Epidermal melanocyte (primary cell): ENCODE data around the gene EP400.

Experiments used
- DNase-seq: peaks from one replicate; pipeline ENCODE4 v3.0.0; 2011; ENCODE audit warnings: low spot score; ENCODE audit not compliant: insufficient read length

Gene EP400, protein sequence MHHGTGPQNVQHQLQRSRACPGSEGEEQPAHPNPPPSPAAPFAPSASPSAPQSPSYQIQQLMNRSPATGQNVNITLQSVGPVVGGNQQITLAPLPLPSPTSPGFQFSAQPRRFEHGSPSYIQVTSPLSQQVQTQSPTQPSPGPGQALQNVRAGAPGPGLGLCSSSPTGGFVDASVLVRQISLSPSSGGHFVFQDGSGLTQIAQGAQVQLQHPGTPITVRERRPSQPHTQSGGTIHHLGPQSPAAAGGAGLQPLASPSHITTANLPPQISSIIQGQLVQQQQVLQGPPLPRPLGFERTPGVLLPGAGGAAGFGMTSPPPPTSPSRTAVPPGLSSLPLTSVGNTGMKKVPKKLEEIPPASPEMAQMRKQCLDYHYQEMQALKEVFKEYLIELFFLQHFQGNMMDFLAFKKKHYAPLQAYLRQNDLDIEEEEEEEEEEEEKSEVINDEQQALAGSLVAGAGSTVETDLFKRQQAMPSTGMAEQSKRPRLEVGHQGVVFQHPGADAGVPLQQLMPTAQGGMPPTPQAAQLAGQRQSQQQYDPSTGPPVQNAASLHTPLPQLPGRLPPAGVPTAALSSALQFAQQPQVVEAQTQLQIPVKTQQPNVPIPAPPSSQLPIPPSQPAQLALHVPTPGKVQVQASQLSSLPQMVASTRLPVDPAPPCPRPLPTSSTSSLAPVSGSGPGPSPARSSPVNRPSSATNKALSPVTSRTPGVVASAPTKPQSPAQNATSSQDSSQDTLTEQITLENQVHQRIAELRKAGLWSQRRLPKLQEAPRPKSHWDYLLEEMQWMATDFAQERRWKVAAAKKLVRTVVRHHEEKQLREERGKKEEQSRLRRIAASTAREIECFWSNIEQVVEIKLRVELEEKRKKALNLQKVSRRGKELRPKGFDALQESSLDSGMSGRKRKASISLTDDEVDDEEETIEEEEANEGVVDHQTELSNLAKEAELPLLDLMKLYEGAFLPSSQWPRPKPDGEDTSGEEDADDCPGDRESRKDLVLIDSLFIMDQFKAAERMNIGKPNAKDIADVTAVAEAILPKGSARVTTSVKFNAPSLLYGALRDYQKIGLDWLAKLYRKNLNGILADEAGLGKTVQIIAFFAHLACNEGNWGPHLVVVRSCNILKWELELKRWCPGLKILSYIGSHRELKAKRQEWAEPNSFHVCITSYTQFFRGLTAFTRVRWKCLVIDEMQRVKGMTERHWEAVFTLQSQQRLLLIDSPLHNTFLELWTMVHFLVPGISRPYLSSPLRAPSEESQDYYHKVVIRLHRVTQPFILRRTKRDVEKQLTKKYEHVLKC (N-terminal part only)

GRCh38 chr12:131949431-131950181 lies at the start of gene EP400:
TSS of gene EP400 (plus strand) at chr12:131949942. CDS start at chr12:131960620, 10,678 bp downstream.
- peak; percentile 93 for DNase-seq

- DNase-seq: peak; percentile 8
These were observed 49.3 kb upstream of the EP400 start for GRCh38 chr12:131900397-131900796.

- DNase-seq: peak; percentile 15
These were observed 48.1 kb upstream of the EP400 start for GRCh38 chr12:131901431-131902331.

- no peak for DNase-seq
These were observed 47.2 kb upstream of the EP400 start for GRCh38 chr12:131902332-131903241.

DNA sequence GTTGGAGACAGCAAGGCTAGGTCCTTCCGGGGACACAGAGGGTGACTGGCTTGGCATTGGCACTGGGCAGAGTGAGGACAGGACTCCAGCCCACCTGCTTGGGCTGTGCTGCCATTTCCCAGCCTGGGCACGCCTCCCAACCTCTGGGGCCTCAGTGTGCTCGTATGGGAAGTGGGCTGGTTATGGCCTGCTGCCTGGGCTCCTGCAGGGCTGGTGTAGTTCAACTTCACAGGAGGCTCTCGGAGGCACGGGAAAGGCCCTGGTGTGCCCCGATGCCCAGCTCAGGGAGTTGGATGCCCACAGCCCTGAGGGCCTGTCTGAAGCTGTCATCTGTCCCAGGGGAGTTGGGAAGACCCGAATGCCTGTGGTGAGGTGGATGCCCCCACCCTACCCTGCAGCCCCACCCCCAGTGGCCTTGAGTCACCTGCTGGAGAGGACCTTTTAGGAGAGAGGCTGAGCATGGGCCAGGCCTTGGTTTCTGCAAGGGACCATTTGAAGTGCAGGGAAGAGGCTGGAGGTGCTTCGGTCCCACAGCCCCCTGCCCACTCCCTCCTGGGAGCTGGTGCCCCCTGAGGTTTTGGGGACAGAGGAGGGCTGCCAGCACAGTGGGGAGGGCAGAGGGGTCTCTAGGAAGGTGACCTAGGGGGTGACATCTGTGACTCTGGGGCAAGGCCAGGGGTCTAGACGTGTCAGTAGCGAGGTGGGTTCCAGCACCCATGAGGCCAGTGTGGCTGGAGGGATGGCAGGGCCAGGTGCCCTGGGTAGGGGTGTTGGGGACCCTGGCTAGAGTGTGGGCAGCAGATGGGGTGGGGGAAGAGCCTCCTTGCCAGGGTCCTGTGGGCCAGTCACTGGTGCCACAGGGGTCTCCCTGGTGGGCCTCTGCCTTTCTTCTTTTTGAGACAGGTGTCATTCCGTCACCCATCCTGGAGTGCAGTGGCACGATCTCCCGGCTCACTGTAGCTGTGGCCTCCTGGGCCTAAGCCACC lies 46.2 kb upstream of the EP400 start:
- DNase-seq: no peak

DNA sequence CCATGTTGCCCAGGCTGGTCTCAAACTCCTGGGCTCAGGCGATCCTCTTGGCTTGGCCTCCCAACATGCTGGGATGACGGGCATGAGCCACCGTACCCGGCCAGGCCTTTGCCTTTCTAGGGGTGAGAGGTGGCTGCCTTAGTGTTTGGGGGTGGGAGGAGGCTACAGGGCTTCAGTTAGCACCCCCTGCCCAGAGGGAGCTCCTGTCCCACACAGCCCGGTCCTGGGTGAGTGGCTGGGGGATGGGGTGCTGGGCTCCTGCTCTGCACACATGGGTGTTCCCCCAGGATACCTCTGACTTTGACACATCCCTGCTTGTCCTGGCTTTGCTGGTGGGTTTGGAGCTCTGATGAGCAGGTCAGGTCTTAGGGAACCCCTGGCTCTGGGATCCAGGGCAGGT lies 45.4 kb upstream of the EP400 start:
- no peak for DNase-seq

DNA sequence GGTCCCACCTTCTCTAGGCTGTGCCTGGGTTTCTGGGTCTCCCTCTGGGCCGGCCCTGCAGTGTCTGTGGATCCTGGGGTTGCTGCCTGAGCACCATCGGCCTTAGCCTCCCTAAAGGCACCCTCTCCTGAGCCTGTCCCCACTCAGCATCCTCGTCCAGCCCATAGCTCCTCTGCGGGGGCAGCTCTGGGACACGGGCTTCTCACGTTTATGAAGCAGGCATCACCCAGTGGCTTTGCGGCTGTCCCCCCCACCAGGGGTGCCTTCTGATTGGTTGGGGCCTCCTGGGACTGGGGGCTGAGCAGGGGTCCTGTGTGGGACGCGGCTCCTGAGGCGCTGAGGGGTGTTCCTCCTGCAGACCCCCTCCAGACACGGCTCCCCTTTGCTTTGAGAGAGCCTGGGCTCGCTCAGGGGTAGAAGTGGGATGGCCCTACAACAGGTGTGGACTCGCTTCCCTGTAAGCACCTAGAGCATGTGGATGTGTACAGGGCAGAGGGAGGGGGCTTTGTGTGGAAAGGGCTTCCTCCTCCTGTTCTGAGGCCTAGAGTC lies 44.6 kb upstream of the EP400 start:
- no peak for DNase-seq

- no peak for DNase-seq
These were observed 44.1 kb upstream of the EP400 start for GRCh38 chr12:131905630-131906091.

DNA sequence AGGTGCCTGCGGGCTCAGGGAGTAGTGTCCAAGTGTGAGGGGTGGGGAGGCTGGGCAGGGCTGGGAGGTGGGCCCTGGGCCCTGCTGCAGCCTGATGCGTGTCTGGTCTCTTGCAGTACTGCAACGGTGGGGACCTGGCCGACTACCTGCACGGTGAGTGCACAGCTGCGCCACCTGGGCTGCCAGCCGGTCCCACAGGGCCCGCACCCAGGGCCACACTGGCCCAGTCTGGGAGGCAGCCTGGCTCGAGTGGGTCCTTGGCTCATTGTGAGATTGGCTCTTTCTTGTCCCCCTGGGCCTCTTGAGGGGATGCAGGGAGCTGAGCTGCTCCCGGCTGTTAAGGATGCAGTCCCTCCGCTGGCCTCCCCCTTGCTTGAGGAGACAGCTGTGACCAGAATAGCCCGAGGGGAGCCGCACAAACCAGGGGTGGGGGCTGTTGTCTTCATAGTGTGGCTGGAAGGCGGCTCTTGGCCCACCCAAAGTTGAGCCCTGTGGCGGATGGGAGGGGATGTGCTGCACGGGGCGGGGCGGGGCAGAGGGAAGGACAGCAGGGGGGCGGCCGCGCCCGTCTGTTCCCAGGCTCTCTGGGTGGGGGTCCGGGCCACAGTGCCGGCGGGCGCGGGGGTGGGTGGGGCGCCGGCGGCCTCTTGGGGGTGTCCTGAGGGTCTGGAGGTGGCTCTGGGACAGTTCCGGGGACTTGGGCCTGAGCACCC lies 42.2 kb upstream of the EP400 start:
- DNase-seq: no peak

DNA sequence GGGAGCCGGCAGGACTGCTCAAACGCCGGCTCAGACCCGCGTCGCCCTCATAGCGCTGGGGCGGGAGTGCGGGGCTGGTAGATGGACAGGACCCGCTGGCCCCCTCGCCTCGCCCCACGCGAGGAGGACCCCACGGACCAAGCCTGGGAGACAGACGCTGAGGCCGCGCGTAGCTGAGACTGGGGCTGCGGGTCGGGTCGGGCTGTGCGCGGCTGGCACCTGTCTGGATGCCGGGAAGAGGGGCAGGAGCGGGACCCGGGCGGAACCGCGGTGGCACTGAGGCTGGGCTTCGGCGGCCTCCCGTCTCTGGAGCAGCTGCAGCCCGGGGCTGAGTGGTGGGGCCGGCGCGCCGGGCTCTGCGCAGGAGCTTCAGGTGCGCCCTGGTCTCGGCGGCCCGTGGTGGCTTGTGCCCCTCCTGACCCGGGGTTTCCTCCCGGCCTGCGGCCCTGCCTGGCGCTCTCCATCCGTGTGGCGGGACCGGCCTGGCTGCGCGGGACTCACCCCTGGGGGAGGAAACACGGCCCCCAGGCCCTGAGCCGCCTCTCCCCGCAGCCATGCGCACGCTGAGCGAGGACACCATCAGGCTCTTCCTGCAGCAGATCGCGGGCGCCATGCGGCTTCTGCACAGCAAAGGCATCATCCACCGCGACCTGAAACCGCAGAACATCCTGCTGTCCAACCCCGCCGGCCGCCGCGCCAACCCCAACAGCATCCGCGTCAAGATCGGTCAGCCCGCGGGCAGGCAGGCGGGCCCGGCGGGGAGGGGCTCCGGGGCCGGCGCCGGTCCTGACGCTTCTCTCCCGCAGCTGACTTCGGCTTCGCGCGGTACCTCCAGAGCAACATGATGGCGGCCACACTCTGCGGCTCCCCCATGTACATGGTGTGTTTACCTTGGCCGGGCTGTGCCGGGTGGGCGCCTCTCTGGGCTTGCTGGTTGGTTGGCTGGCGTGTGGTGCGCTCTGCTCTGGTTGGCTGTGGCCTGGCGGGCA lies 41.4 kb upstream of the EP400 start:
- DNase-seq: no peak

GRCh38 chr12:131909081-131909751 lies 40.5 kb upstream of the EP400 start:
- no peak for DNase-seq

GRCh38 chr12:131909752-131910219 lies 40.0 kb upstream of the EP400 start:
- no peak for DNase-seq

- DNase-seq: no peak
These were observed 39.3 kb upstream of the EP400 start for GRCh38 chr12:131910302-131911027.
